T-helper 1 cell treated with Interleukin-12 subunit alpha and Interleukin-12 subunit beta and Interleukin-4 antibody, amounts not matched to agents 30 μg/mL and 1 μg/mL, for 36 hours (primary cell): ENCODE measurements around the gene KYAT1.

Source experiments
- H3K27ac Mint-ChIP-seq: one replicate; pipeline ENCODE4 v1.8.0; 2021; ENCODE audit warnings: mild to moderate bottlenecking, mixed read lengths
- H3K27me3 Mint-ChIP-seq: one replicate; pipeline ENCODE4 v1.8.0; 2021; ENCODE audit warnings: low read depth, mixed read lengths
- H3K36me3 Mint-ChIP-seq: one replicate; pipeline ENCODE4 v1.8.0; 2021; ENCODE audit warnings: low read depth, mixed read lengths
- H3K4me1 Mint-ChIP-seq: one replicate; pipeline ENCODE4 v1.8.0; 2021; ENCODE audit warnings: low read depth, mixed read lengths
- H3K4me3 Mint-ChIP-seq: one replicate; pipeline ENCODE4 v1.8.0; 2021; ENCODE audit warnings: mild to moderate bottlenecking, moderate library complexity, mixed read lengths
- H3K9me3 Mint-ChIP-seq: one replicate; pipeline ENCODE4 v1.8.0; 2021; ENCODE audit warnings: mixed read lengths

KYAT1 gene

GRCh38 chr9:128786681-128787601 is 94.8 kb downstream of the KYAT1 start, which contains the start of gene TBC1D13:
TBC1D13 (plus strand) TSS chr9:128787253; CDS start chr9:128787354, 101 bp downstream.
- Mint-ChIP-seq H3K4me3 (peak within 1 kb of the TSS; percentile 97), H3K36me3 (no peaks in the 10 kb centered on the region), H3K27ac (peak within 1 kb of the TSS; percentile 93), H3K27me3 (no peaks in the 10 kb centered on the region), H3K4me1 (peaks cover 18% of the 10 kb centered on the region), H3K9me3 (no peaks in the 10 kb centered on the region)

- no peaks in the 10 kb centered on the region for H3K27me3 Mint-ChIP-seq
- H3K4me1 Mint-ChIP-seq, result peaks cover 18% of the 10 kb centered on the region
- no peaks in the 10 kb centered on the region for H3K36me3 Mint-ChIP-seq
- H3K4me3 Mint-ChIP-seq, result peak overlapping the region; percentile 14
- H3K27ac Mint-ChIP-seq, result no peak overlapping the region
- H3K9me3 Mint-ChIP-seq, result no peaks in the 10 kb centered on the region
These were observed 96.3 kb downstream of the KYAT1 start for GRCh38 chr9:128785427-128785826.
